NCI-H146 treated with DMSO at 0.1 percent for 48 hours (cell line): Measurements from ENCODE around the gene MIPOL1.
"Not testable (repeated sequence)": the region's sequence is repeated elsewhere in the genome, so short reads cannot be mapped to it uniquely, and the experiment has no call there.

ENCODE experiments used
- DNase-seq: peaks from one replicate; lab custom pipeline; 2025; ENCODE audit not compliant: unreplicated experiment; lab: John Stamatoyannopoulos, UW

Gene MIPOL1

DNA sequence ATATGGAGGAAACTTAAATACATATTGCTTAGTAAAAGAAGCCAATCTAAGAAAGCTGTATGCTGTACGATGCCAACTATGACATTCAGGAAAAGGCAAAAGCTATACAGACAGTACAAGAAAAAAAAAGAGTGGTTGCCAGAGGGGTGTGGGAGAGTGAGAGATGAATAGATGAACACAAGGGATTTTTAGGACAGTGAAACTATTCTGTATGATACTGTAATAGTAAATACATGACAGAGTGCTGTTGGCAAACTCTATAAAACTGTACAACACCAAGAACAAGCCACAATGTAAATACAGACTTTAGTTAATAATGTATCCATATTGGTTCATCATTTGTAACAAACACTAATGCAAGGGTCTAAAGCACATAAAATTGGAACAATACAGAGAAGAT is 10.9 kb upstream of the MIPOL1 start:
- no peak for DNase-seq

DNA sequence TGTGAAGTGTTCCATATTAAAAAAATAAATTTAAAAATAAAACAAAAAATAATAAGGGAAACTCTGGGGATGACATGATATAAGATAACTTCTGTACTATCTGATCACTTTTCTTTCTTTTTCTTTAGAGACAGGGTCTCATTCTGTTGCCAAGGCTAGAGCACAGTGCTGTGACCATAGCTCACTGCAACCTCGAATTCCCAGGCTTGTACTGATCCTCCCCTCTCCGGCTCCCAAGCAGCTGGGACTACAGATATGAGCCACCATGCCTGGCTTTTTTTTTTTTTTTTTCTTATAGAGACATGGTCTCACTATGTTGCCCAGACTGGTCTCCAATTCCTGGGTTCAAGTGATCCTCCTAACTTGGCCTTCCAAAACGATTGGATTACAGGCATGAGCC is 10.4 kb upstream of the MIPOL1 start:
- DNase-seq = no peak

DNA sequence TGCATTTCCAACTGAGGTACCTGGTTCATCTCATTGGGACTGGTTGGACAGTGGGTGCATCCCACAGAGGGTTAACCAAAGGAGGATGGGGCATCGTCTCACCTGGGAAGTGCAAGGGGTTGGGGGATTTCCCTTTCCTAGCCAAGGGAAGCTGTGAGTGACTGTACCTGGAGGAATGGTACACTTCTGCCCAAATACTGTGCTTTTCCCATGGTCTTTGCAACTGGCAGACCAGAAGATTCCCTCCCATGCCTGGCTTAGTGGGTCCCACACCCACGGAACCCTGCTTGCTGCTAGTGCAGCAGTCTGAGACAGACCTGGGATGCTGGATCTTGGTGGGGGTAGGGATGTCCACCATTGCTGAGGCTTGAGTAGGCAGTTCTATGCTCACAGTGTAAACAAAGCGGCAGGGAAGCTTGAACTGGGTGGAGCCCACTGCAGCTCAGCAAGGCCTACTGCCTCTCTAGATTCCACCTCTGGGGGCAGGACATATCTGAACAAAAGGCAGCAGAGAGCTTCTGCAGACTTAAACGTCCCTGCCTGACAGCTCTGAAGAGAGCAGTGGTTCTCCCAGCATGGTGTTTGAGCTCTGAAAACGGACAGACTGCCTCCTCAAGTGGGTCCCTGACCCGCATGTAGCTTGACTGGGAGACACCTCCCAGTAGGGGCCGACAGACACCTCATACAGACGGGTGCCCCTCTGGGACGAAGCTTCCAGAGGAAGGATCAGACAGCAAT is 9.7 kb upstream of the MIPOL1 start:
- DNase-seq = not testable (repeated sequence)

DNA sequence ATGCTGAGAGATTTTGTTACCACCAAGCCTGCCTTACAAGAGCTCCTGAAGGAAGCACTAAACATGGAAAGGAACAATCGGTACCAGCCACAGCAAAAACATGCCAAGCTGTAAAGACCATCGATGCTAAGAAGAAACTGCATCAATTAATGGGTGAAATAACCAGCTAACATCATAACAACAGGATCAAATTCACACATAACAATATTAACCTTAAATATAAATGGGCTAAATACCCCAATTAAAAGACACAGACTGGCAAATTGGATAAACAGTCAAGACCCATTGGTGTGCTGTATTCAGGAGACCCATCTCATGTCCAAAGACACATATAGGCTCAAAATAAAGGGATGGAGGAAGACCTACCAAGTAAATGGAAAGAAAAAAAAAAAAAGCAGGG is 8.0 kb upstream of the MIPOL1 start:
- DNase-seq = not testable (repeated sequence)

DNA sequence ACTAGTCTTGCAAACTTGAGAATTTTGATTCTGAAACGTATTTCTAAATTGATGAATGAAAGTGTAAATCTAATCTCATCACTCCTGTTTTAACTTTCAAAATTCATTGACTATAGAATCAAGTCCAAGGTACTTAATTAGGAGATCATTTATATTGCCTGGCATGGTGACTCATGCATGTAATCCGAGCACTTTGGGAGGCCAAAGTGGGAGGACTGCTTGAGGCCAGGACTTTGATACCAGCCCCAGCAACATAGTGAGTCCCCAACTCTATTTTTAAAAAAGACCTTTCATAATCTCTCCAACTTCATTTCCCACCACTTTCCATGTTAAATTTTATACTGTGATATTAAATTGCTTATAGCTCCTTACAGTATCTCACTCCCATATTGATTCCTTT is 3.0 kb upstream of the MIPOL1 start:
- DNase-seq = no peak

DNA sequence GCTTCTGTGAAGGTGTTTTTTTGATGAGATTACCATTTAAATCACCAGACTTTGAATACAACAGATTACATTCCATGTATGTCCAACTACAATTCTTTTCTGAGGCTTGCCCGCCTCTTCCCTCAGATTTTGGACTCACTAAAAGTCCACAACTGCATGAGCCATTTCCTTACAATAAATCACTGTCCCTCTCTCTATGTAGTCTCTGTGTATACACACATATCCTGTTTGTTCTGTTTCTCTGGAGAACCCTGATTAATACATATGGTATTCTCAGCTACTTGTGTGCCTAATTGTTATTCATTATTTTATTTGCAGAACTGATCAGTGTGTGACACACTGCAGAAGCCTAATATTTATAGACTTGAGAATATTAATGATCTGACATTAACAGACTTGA is 2.4 kb upstream of the MIPOL1 start:
- no peak for DNase-seq

DNA sequence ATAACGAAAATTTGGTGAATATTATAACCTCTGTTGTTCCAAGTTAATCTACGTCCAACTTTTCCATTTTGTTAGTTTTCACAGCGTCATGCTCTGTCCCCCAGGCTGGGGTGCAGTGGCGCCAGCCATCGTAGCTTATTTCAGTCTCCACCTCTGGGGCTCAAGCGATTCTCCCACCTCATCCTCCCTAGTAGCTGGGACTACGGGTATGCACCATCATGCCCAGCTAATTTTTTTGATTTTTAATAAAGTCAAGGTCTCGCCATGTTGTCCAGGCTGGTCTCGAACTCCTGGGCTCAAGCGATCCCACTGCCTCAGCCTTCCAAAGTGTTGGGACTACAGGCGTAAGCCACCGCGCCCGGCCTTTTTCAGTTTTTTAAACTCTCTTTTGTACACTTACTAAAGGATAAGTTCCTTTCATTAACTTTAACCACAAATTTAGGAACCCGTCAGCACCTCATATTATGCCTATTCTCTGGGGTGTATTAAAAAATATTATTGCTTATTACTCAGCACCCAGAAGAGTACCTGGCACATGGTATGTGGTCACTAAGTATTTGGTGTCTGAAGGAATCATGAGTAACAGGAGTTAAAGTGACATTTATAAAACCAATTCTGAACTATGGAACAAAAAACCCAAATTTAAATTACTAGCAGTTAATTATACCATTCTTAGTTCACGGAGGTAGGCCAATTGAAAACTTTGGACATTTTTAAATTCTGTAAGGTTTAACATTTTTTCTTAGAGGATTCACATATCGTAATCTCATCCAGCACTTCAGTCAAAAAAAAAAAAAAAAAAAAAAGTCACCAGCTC is 925 bp upstream of the MIPOL1 start:
- DNase-seq = no peak

DNA sequence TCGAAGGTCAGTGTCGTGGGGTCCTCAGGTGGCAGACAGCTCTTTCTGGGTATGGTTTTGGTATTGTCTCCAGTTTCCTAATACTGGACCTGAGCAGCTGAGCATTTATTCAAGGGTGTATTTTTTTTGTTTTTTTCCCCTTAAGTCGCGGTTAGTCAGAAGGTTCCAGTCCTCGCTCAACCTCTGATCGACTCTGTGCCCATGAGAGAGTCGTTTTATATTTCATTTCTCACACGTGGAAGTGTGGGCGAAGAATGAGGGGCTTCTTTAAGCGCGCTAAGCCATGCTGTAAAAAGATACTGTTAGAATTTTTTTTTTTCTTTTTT is 499 bp downstream of the MIPOL1 start:
- no peak for DNase-seq

DNA sequence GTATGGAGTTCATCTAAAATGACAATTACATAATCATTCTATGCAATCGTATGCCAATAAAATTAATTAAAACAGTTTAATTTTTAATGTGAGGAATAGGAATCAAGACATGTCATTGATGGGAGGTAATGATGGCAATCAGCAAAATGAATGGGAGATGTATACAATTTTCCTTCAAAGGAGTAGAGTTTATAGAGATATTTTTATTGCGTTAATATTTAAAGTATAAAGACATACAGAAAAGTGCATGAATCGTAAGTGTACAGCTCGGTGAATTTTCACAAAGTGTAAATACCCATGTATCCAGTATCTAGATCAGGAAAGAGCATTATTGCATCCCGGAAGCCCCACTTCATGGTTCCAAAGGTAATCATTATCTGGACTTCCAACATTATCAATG is 1.2 kb downstream of the MIPOL1 start:
- no peak for DNase-seq

DNA sequence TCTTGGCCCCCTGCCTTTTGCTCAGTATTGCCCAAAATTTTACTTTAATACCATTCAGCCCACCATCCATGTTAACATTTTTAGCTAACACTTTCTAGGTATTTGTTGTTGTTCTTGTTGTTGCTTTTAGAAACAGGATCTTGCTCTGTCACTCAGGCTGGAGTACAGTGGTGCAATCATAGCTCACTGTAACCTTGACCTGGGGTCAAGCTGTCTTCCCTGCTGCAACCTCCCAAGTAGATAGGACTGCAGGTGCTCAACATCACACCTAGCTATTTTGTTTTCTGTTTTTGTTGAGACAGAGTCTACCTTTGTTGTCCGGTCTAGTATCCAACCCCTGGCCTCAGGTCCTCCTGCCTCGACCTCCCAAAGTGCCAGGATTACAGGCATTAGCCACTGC is 4.0 kb downstream of the MIPOL1 start:
- DNase-seq = no peak

DNA sequence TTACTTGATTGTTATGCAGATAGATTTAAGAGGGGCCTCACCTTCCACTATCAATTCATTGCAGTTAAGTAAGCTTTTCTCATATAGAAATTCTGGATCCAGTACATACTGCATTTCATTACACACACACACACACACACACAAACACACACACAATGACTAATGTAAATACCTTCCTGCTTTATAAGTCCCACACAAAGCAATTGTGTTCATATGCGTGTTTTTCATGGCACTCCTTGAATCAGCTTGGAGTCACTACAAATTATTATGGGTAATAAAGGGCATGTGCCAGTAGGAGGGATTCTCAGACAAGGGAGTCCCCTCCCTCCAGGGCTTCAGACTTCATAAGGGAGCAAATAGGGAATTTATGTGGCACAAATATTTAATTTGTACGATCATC is 4.5 kb downstream of the MIPOL1 start:
- no peak for DNase-seq

DNA sequence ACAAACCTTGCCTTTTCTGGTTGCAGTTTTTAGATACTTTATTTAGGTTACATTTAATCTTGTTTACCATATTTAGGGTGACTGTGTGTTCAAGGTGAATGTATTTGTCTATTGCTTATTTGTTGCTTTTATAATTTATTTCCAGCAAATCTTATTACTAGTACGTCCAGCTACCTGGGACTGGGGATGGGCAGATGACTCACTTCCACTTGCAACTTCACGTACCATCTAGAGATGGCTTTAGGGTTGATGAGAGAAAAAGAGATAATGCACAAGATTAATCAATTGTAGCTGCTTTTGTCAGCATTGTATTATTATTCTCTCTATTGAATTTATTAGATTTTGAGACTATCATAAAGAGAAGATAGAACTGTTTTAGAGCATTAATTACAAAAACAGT is 5.1 kb downstream of the MIPOL1 start:
- no peak for DNase-seq

DNA sequence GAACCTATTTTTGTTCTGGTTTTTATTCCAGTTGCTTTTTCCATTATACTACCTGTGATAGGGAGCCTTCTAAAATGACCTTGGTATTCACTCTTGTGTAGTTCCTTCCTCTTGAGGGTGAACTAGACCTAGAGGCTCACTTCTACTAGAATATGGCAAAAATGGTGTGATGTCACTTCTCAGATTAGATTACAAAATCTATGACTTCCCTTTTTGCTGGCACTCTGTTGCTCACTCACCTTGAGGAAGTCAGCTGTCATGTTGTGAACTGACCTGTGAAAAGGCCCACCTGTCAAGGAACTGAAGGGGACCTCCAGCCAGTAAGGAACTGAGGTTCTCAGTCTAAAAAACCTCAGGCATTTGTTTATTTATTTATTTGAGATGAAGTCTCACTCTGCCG is 5.7 kb downstream of the MIPOL1 start:
- DNase-seq = no peak

DNA sequence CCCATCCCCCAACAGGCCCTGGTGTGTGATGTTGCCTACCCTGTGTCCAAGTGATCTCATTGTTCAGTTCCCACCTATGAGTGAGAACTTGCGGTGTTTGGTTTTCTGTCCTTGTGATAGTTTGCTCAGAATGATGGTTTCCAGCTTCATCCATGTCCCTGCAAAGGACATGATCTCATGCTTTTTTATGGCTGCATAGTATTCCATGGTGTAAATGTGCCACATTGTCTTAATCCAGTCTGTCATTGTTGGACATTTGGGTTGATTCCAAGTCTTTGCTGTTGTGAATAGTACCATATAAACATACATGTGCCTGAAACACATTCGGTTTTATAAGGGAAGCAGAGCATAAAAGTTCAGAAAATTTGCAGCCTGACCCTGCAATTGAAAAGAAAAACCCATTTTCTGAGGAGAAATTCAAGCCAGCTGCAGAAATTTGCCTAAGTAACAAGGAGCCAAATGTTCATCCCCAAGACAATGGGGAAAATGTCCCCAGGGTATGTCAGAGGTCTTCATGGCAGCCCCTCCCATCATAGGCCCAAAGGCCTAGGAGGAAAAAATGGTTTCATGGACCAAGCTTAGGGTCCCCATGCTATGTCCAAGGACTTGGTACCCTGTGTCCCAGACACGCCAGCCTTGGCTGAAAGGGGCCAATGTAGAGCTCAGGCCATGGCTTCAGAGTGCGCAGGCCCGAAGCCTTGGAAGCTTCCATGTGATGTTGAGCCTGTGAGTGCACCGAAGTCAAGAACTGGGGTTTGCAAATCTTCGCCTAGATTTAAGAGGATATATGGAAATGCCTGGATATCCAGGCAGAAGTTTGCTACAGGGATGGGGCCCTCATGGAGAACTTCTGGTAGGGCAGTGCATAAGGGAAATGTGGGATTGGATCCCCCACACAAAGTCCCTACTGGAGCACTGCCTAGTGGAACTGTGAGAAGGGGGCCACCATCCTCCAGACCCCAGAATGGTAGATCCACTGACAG is 8.2 kb downstream of the MIPOL1 start:
- DNase-seq = not testable (repeated sequence)

DNA sequence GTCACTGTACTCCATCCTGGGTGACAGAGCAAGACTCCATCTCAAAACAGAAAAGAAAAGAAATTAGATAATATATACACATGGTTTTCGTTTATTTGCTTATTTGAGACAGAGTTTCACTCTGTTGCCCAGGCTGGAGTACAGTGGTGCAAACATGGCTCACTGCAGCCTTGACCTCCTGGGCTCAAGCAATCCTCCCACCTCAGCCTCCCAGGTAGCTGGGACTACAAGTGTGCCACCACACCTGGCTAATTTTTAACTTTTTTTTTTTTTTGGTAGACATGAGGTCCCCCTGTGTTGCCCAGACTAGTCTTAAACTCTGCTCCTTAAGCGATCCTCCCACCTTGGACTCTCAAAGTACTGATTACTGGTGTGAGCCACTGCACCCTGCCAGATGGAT is 11.9 kb downstream of the MIPOL1 start:
- not testable (repeated sequence) for DNase-seq

DNA sequence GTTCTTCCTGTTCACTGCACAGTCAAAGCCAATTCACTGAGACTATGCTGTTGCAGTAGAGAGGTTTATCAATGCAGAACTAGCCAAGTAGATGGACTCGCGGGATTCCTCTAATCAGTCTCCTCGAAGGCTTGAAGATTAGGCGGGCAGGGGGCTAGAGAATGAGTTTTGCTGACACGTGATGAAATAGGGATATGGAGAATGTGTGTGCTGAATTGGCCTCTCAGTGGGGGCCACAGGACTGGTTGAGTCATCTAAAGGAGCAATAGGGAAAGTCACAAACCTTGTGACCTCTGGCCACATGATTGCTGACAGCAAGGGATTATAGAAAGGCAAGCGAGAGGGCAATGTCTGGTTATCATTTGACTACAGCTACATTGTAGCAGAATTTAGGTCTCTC is 12.7 kb downstream of the MIPOL1 start:
- DNase-seq = no peak

DNA sequence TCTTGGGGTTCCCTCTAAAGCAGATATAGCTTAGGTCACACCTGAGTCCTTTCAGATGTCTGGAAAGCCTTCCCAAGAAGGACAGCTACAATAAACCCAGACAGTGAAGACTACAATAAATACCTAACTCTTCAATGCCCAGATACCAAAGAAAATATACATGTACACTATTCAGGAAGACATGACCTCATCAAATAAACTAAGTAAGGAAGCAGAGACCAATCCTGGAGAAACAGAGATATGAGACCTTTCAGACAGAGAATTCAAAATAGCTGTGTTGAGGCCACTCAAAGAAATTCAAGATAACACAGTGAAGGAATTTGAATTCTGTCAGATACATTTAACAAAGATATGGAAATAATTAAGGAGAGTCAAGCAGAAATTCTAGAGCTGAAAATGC is 15.3 kb downstream of the MIPOL1 start:
- DNase-seq = no peak

DNA sequence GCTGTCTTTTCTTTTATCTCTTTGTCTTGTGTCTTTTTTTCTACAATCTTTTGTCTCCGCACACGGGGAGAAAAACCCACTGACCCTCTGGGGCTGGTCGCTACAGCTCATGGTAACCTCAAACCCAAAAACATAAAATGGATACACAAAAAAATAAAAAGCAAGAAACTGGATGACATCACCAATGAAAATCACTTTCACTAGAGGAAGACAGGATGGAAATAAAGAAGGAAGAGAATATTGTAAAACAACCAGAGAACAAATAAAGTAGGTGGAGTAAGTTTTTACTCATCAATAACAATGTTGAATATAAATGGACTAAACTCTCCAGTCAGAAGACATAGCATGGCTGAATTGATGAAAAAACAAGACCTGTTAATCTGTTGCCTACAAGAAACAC is 17.6 kb downstream of the MIPOL1 start:
- no peak for DNase-seq

DNA sequence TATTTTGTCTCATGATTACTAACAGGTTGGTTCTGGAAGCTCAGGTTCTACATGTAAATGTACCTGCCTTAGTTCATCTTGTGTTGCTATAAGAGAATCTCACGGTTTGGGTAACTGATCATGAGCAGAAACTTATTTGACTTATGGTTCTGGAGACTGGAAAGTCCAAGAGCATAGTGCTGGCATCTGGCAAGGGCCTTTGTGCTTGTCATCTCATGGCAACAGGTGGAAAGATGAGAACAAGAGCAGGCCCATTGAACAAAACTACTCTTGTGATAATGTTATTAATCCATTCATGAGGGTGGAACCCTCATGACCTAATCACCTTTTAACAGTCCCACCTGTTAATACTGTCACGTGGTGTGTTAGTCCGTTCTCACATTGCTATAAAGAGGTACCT is 23.3 kb downstream of the MIPOL1 start:
- DNase-seq = no peak

DNA sequence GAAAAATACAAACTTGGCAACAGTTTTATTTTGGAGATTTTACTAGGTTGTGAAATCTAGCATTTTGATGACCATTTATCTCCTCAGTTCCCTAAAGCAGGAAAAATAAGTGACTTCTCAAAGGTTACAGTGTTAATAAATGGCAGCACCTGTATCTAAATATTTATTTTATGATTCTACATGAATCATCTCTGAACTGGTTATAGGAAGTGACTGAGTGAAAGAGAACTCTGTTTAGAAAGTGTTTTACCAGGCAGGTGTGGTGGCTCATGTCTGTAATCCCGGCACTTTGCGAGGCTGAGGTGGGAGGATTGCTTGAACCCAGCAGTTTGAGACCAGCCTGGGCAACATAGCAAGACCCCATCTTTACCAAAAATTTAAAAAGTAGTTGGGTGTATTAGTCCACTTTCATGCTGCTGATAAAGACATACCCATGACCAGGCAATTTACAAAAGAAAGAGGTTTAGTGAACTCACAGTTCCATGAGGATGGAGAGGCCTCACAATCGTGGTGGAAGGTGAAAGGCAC is 26.3 kb downstream of the MIPOL1 start:
- DNase-seq = no peak

DNA sequence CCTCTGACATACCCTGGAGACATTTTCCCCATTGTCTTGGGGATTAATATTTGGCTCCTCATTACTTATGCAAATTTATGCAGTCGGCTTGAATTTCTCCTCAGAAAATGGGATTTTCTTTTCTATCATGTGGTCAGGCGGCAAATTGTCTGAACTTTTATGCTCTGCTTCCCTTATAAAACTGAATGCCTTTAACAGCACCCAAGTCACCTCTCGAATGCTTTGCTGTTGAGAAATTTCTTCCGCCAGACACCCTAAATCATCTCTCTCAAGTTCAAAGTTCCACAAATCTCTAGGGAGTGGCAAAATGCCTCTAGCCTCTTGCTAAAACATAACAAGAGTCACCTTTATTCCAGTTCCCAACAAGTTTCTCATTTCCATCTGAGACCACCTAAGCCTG is 27.9 kb downstream of the MIPOL1 start:
- not testable (repeated sequence) for DNase-seq
